GM08714 (cell line): ENCODE data around the gene METTL25B.

Experiments used
- H3K4me3 ChIP-seq: fragments of 200-500 bp; sonication (Bioruptor generic); 2 replicates; pipeline ENCODE4 v1.5.1; 2014; ENCODE audit warnings: mild to moderate bottlenecking, low read length, inconsistent platforms
- ZNF274 ChIP-seq: IDR thresholded peaks from 2 replicates; pipeline ENCODE4 v1.6.1; 2012; ENCODE audit warnings: mild to moderate bottlenecking, low read depth, low read length

The METTL25B gene

DNA sequence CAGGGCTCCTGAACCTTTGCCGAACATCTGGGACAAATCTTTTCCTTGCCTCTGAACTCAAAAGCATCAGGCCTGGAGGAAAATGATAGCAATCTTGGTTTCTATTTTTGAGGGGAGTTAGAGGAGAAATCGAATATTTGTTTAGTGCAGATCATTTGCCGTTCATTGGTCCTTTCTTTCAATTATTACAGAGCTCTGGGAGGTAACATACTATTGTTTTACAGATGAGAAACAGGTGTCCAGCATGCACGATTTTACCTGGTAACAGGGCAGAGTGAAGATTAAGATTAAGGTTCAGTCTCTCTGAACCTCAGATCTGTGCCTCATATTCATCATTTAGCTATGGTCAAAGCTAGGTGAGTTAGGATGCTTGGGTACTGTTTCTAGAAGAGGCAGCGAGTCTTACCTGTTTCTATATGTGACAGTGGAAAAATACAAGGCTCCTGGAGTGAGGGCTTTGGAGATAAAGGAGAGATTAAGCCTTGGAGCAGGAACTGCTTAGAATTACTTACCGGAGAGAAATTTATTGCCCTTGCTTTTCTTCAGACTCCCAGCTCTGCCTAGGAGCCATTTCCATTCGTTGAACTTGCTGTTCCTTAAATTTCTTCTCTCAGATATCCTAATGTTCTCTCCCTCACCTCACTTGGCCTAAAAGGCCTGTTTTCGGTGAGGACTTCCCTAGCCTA is 40.5 kb downstream of the METTL25B start:
- no peak for TF ChIP-seq ZNF274
- peak overlapping the region; percentile 84 for H3K4me3 ChIP-seq

DNA sequence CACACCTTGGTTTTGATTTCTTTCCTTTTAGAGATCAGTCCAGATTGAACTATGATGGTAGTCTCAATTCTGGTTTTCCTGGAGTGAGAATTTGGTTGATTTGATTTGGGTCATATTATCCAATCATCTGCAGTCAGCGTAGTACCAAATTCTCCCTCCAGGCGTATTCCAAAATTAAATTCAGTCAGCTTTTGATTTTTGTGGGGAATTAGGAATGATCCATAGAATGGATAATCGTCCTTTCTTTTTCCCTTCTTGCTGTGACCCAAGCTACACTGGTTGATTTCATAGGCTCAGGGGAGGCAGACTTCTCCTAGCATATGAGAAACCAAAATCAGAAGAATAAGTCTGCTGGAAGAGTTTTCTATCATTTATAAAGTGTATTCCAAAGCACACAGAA is 44.0 kb downstream of the METTL25B start:
- no peak overlapping the region for H3K4me3 ChIP-seq

GRCh38 chr1:156772728-156773497 is 44.6 kb downstream of the METTL25B start:
- TF ChIP-seq ZNF274: no peak
- H3K4me3 ChIP-seq: no peak overlapping the region

More for the DNA sequence above, 44.0 kb downstream of the METTL25B start:
- no peak for TF ChIP-seq ZNF274

DNA sequence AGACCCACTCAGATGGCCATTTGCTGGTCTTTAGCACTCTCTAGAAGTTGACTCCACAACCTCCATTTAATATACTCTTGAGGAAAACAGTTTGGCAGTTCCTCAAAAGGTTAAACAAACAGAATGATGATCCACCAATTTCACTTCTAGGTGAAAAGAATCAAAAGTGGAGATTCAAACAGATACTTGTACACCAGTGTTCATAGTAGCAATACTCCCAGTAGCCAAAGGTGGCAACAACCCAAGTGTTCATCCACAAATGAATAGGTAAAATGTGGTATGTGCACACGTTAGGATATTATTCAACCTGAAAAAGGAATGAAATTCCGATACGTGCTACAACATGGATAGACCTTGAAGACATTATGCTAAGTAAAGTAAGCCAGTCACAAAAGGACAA is 45.3 kb downstream of the METTL25B start:
- no peak for TF ChIP-seq ZNF274

DNA sequence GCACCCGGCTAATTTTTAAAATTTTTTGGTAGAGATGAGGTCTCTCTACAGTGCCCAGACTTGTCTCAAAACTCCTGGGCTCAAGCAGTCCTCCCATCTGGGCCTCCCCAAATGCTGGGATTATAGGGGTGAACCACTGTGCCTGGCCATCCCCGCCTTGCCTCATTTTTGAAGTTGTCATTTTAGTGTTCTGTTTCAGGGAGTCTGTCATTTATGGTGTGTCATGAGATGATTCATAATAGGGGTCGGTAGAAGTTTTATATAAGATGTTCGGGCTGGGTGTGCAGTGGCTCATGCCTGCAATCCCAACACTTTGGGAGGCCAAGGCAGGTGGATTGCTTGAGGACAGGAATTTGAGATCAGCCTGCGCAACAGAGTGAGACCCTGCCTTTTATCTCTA is 47.5 kb downstream of the METTL25B start:
- TF ChIP-seq ZNF274: no peak
- no peak overlapping the region for H3K4me3 ChIP-seq

More for the DNA sequence above, 45.3 kb downstream of the METTL25B start:
- no peak overlapping the region for H3K4me3 ChIP-seq

DNA sequence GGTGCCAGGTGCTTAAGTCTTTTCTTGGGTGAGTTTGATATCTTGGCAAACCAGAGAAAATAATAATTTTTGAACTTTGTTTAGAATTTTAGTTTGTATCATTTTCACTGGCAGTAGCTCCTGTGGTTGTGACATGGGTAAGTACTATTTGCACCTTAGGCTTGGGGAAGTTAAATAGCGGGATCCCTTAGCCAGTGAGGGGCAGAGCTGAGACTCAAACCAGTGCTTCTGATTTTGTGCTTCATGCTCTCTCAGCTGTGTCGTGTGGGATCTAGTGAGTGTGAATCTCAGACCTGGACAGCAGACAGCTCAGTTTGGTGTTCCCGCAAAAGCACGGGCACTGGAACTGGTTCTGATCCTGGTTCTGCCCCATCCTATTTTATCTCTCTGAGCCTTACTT is 48.7 kb downstream of the METTL25B start:
- TF ChIP-seq ZNF274: no peak
- H3K4me3 ChIP-seq: no peak overlapping the region

- TF ChIP-seq ZNF274: no peak
- no peak overlapping the region for H3K4me3 ChIP-seq
Measured at GRCh38 chr1:156777573-156777972, 49.3 kb downstream of the METTL25B start.

GRCh38 chr1:156781585-156782186 is 53.4 kb downstream of the METTL25B start:
- no peak for TF ChIP-seq ZNF274
- no peak overlapping the region for H3K4me3 ChIP-seq

DNA sequence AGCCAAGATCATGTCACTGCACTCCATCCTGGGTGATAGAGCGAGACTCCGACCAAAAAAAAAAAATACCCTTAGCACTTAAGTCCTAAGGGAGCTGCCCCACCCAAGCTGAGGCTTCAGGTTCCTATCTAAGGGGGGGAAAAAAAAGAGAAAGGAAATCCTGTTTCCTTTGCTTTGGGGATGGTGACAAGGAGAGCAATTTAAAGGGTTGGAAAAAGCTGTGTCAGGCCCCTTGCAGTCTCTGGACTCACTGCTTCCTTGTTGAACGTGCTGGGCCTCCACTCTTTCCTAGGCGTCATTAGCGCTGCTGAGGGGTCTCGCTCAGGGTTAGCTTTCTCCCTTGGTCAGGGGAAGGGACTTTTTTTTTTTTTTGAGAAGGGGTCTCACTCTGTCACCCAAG is 57.2 kb downstream of the METTL25B start:
- no peak overlapping the region for H3K4me3 ChIP-seq
- TF ChIP-seq ZNF274: no peak
